Liver (tissue), 9 donors: ENCODE measurements around the gene DHCR24. TPM values are rescaled to one million over a fixed set of nuclear protein-coding genes. Genes with fewer than 3 reads are reported as not detected.
"Not testable (repeated sequence)": the region's sequence is repeated elsewhere in the genome, so short reads cannot be mapped to it uniquely, and the experiment has no call there.

Experiments used
- DNase-seq: peaks from one replicate; pipeline ENCODE4 v3.0.0-alpha.2; 2017; ENCODE audit warnings: low spot score
- H3K27ac ChIP-seq, 2 donors: one replicate each; pipeline ENCODE4 v1.7.0; 2013; ENCODE audit warnings: inconsistent platforms in 2 of 2, low read length in 2 of 2, control low read depth in 1 of 2, low read depth in 1 of 2, mild to moderate bottlenecking in 1 of 2
- H3K27me3 ChIP-seq, 4 donors: one replicate each; pipeline versions ENCODE4 v1.6.1 to v1.7.0; 2013; ENCODE audit warnings: low read length in 3 of 4, inconsistent platforms in 1 of 4, mild to moderate bottlenecking in 1 of 4, moderate library complexity in 1 of 4; ENCODE audit not compliant: control insufficient read depth in 4 of 4, insufficient read depth in 4 of 4
- H3K36me3 ChIP-seq, 4 donors: one replicate each; pipeline versions ENCODE4 v1.6.1 to v1.7.0; 2013; ENCODE audit warnings: low read length in 3 of 4, mild to moderate bottlenecking in 3 of 4, low read depth in 1 of 4, moderate library complexity in 1 of 4; ENCODE audit not compliant: control insufficient read depth in 4 of 4, insufficient read depth in 3 of 4
- H3K4me1 ChIP-seq, 4 donors: one replicate each; pipeline versions ENCODE4 v1.6.1 to v1.7.0; 2013; ENCODE audit warnings: low read length in 3 of 4, mild to moderate bottlenecking in 3 of 4, moderate library complexity in 1 of 4; ENCODE audit not compliant: control insufficient read depth in 4 of 4, insufficient read depth in 4 of 4
- H3K4me3 ChIP-seq, 3 donors: one replicate each; pipeline versions ENCODE4 v1.6.1 to v1.7.0; 2013; ENCODE audit warnings: low read length in 3 of 3, control low read depth in 1 of 3, low read depth in 1 of 3, mild to moderate bottlenecking in 1 of 3
- H3K9ac ChIP-seq, 2 donors: one replicate each; pipeline ENCODE4 v1.7.0; 2013; ENCODE audit warnings: low read length in 2 of 2, mild to moderate bottlenecking in 2 of 2, moderate library complexity in 2 of 2, control low read depth in 1 of 2, low read depth in 1 of 2
- H3K9me3 ChIP-seq, 4 donors: one replicate each; pipeline versions ENCODE4 v1.6.1 to v1.7.0; 2013; ENCODE audit warnings: low read length in 3 of 4; ENCODE audit not compliant: control insufficient read depth in 4 of 4
- ATF3 ChIP-seq: IDR thresholded peaks from 2 replicates; pipeline ENCODE4 v1.6.1; 2016; ENCODE audit warnings: antibody characterized with exemption
- CTCF ChIP-seq: fragments of 150-350 bp; IDR thresholded peaks from 2 replicates; pipeline ENCODE4 v1.5.1; 2017; ENCODE audit warnings: improper control_type of control experiment, low read depth, low read length; ENCODE audit not compliant: missing input control
- EGR1 ChIP-seq, 2 donors: IDR thresholded peaks; 2 replicates each; pipeline ENCODE4 v1.6.1; 2016 to 2018; ENCODE audit warnings: antibody characterized with exemption in 2 of 2, low read depth in 2 of 2
- FOXA1 ChIP-seq: IDR thresholded peaks from 2 replicates; pipeline ENCODE4 v1.6.1; 2016; ENCODE audit warnings: antibody characterized with exemption
- FOXA2 ChIP-seq: IDR thresholded peaks from 2 replicates; pipeline ENCODE4 v1.6.1; 2016; ENCODE audit warnings: antibody characterized with exemption
- GABPA ChIP-seq, 2 donors: IDR thresholded peaks in 1 of 2; conservative IDR thresholded peaks in 1 of 2; 2 replicates each; pipeline ENCODE4 v1.6.1; 2016; ENCODE audit warnings: antibody characterized with exemption in 2 of 2, mild to moderate bottlenecking in 1 of 2, moderate library complexity in 1 of 2
- HNF4A ChIP-seq, 2 donors: conservative IDR thresholded peaks; 2 replicates each; pipeline ENCODE4 v1.6.1; 2016; ENCODE audit warnings: antibody characterized with exemption in 2 of 2, mild to moderate bottlenecking in 2 of 2
- HNF4G ChIP-seq: IDR thresholded peaks from 2 replicates; pipeline ENCODE4 v1.6.1; 2016; ENCODE audit warnings: antibody characterized with exemption
- JUND ChIP-seq, 2 donors: IDR thresholded peaks; 2 replicates each; pipeline ENCODE4 v1.6.1; 2016; ENCODE audit warnings: antibody characterized with exemption in 2 of 2
- NR2F2 ChIP-seq: IDR thresholded peaks from 2 replicates; pipeline ENCODE4 v1.6.1; 2016; ENCODE audit warnings: antibody characterized with exemption
- RAD21 ChIP-seq, 2 donors: IDR thresholded peaks; 2 replicates each; pipeline ENCODE4 v1.6.1; 2016; ENCODE audit warnings: antibody characterized with exemption in 2 of 2, mild to moderate bottlenecking in 2 of 2
- RXRA ChIP-seq, 2 donors: IDR thresholded peaks; 2 replicates each; pipeline ENCODE4 v1.6.1; 2017 to 2018; ENCODE audit warnings: antibody characterized with exemption in 2 of 2, mild to moderate bottlenecking in 1 of 2
- SP1 ChIP-seq: IDR thresholded peaks from 2 replicates; pipeline ENCODE4 v1.6.1; 2018; ENCODE audit warnings: antibody characterized with exemption, mild to moderate bottlenecking
- TAF1 ChIP-seq: conservative IDR thresholded peaks from 2 replicates; pipeline ENCODE4 v1.6.1; 2016; ENCODE audit warnings: antibody characterized with exemption, mild to moderate bottlenecking
- YY1 ChIP-seq: IDR thresholded peaks from 2 replicates; pipeline ENCODE4 v1.6.1; 2016; ENCODE audit warnings: antibody characterized with exemption, mild to moderate bottlenecking
- ZBTB33 ChIP-seq: IDR thresholded peaks from 2 replicates; pipeline ENCODE4 v1.6.1; 2016; ENCODE audit warnings: antibody characterized with exemption
- WGBS: extraction: QIAGEN DNeasy Blood & Tissue Kit; methylation state at CpG from one replicate; pipeline ENCODE4 v1.1.7; 2013; 5-methylcytosine and 5-hydroxymethylcytosine counted together
- polyA plus RNA-seq, 2 donors: library from polyadenylated mRNA; stranded (reverse) in 1 of 2; unstranded in 1 of 2; fragments of 200-250 nt in 1 of 2; fragments of >200 nt in 1 of 2; fragmentation: Nextera tagmentation in 1 of 2; extraction: Ambion mirVana in 1 of 2; gene quantifications; one replicate each; pipeline versions ENCODE4 v1.2.1 to v1.2.3, GENCODE V29; 2013 to 2015
- total RNA-seq, 2 donors: library from RNA; depleted of rRNA; stranded (reverse); fragments of >200 nt; gene quantifications; one replicate each; pipeline ENCODE4 v1.2.3, GENCODE V29; 2014
- TF ChIP-seq, protein P1 (sequence below): IDR thresholded peaks from 2 replicates; pipeline ENCODE4 v1.6.1; 2016; ENCODE audit warnings: antibody characterized with exemption
- donor health status: healthy.
- donor health status: healthy.
- donor health status: healthy.
- donor health status: healthy.
- donor health status: healthy.

The DHCR24 gene
- total and polyA plus RNA-seq, 4 donors: 271 to 815 (median 600) TPM

DNA sequence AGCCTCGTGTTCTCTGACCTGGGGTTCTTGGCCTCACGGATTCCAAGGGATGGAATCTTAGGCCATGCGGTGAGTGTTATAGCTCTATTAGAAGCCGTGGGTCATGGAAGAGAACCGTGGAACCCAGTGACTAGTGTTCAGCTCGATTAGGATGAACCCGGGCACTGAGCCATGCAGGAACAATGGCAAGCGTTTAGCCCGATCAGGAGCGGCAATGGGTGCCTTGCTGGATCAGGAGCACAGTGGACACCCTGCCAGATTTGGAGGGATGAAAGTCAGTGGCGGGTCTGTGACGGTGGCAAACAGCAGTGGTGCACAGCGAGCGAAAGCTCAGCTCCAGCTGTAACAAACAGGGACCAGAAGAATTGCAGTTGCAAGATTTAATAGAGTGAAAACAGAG, 24.1 kb upstream of the DHCR24 start:
- H3K4me1 ChIP-seq, H3K27me3 ChIP-seq, H3K9me3 ChIP-seq, H3K27ac ChIP-seq, H3K9ac ChIP-seq, H3K36me3 ChIP-seq, DNase-seq, H3K4me3 ChIP-seq: not testable (repeated sequence)
- WGBS: 93% methylated on average over 14 of the region's 14 CpGs

DNA sequence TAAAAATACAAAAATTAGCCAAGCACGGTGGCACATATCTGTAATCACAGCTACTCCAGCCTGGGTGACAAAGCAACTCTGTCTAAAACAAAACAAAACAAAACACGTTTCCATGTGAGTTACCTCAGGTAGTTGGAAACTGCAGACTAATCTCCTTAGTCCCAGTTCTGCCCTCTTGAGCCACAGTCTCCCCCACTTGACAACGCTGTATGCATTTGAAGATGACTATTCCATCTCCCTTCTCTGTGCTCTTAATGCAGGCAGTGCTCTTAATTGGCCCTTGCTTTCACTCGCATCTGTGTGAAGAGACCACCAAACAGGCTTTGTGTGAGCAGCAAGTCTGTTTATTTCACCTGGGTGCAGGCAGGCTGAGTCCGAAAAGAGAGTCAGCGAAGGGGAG, 19.6 kb upstream of the DHCR24 start:
- no peak for TF ChIP-seq HNF4A (conservative IDR thresholded peaks at IDR 0.05)
- TF ChIP-seq RAD21 (IDR thresholded peaks at IDR 0.05): no peak
- TF ChIP-seq FOXA2: no peak
- TF ChIP-seq SP1: no peak
- TF ChIP-seq YY1: no peak
- TF ChIP-seq EGR1 (IDR thresholded peaks at IDR 0.05; ENCODE audit: low read depth in 2 of 2): no peak
- H3K4me1 ChIP-seq: no peaks in the 10 kb centered on the region

GRCh38 chr1:54904476-54905048, 17.6 kb upstream of the DHCR24 start:
- no peaks in the 10 kb centered on the region for H3K36me3 ChIP-seq
- no peak overlapping the region for H3K4me3 ChIP-seq
- WGBS: 68% methylated on average over 2 of the region's 2 CpGs
- no peak for DNase-seq
- H3K9me3 ChIP-seq: no peaks in the 10 kb centered on the region
- no peaks in the 10 kb centered on the region for H3K4me1 ChIP-seq
- TF ChIP-seq JUND (IDR thresholded peaks at IDR 0.05): no peak
- no peak for TF ChIP-seq NR2F2
- TF ChIP-seq SP1: no peak
- no peaks in the 10 kb centered on the region for H3K27me3 ChIP-seq
- no peak overlapping the region for H3K27ac ChIP-seq
- no peak overlapping the region for H3K9ac ChIP-seq

More for the DNA sequence above, 19.6 kb upstream of the DHCR24 start:
- no peaks in the 10 kb centered on the region for H3K27me3 ChIP-seq
- no peak overlapping the region for H3K9ac ChIP-seq
- no peaks in the 10 kb centered on the region for H3K9me3 ChIP-seq
- 93% methylated on average over 6 of the region's 6 CpGs for WGBS
- H3K27ac ChIP-seq: no peak overlapping the region
- H3K36me3 ChIP-seq: no peaks in the 10 kb centered on the region
- DNase-seq: no peak
- no peak overlapping the region for H3K4me3 ChIP-seq

- DNase-seq: no peak
- no peaks in the 10 kb centered on the region for H3K4me1 ChIP-seq
- H3K36me3 ChIP-seq: no peaks in the 10 kb centered on the region
- no peaks in the 10 kb centered on the region for H3K9me3 ChIP-seq
- no peak overlapping the region for H3K27ac ChIP-seq
- WGBS: 97% methylated on average over 1 of the region's 1 CpG
- no peak overlapping the region for H3K9ac ChIP-seq
- H3K27me3 ChIP-seq: no peaks in the 10 kb centered on the region
- no peak overlapping the region for H3K4me3 ChIP-seq
- TF ChIP-seq RAD21 (IDR thresholded peaks at IDR 0.05): no peak
- no peak for TF ChIP-seq FOXA1
- no peak for TF ChIP-seq GABPA (IDR thresholded peaks at IDR 0.05 in 1 of 2, conservative IDR thresholded peaks at IDR 0.05 in 1 of 2)
- TF ChIP-seq FOXA2: no peak
- TF ChIP-seq HNF4G: no peak
- TF ChIP-seq YY1: no peak
- no peak for TF ChIP-seq CTCF
- no peak for TF ChIP-seq RXRA (IDR thresholded peaks at IDR 0.05)
- no peak for TF ChIP-seq TAF1
- TF ChIP-seq, protein P1, sequence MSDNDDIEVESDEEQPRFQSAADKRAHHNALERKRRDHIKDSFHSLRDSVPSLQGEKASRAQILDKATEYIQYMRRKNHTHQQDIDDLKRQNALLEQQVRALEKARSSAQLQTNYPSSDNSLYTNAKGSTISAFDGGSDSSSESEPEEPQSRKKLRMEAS: no peak
- no peak for TF ChIP-seq ZBTB33
- no peak for TF ChIP-seq NR2F2
- no peak for TF ChIP-seq HNF4A (conservative IDR thresholded peaks at IDR 0.05)
- TF ChIP-seq SP1: no peak
- TF ChIP-seq JUND (IDR thresholded peaks at IDR 0.05): no peak
- TF ChIP-seq EGR1 (IDR thresholded peaks at IDR 0.05; ENCODE audit: low read depth in 2 of 2): no peak
- no peak for TF ChIP-seq ATF3
These were observed 7.3 kb upstream of the DHCR24 start for GRCh38 chr1:54894271-54894670.
